Effector memory CD4-positive, alpha-beta T cell (primary cell): ENCODE measurements around the gene ZNF70.

Source experiments
- DNase-seq, 3 donors: peaks; one replicate each; pipeline ENCODE4 v3.0.0-alpha.2; 2020
- H3K27ac ChIP-seq: 2 replicates; pipeline ENCODE4 v1.7.0; 2013; ENCODE audit warnings: mild to moderate bottlenecking, low read length, moderate library complexity; ENCODE audit not compliant: insufficient read depth, poor library complexity, severe bottlenecking
- H3K27me3 ChIP-seq: replicated peaks from 2 replicates; pipeline ENCODE4 v1.7.0; 2013; ENCODE audit warnings: mild to moderate bottlenecking, low read length; ENCODE audit not compliant: insufficient read depth, control insufficient read depth, poor library complexity, severe bottlenecking
- H3K36me3 ChIP-seq: 2 replicates; pipeline ENCODE4 v1.7.0; 2013; ENCODE audit warnings: mild to moderate bottlenecking, low read length, moderate library complexity; ENCODE audit not compliant: control insufficient read depth, insufficient read depth
- H3K4me1 ChIP-seq: 2 replicates; pipeline ENCODE4 v1.7.0; 2013; ENCODE audit warnings: low read length, mild to moderate bottlenecking; ENCODE audit not compliant: control insufficient read depth, insufficient read depth, poor library complexity, severe bottlenecking
- H3K4me3 ChIP-seq: 2 replicates; pipeline ENCODE4 v1.7.0; 2013; ENCODE audit warnings: low read length, low read depth, mild to moderate bottlenecking; ENCODE audit not compliant: insufficient read depth, poor library complexity, severe bottlenecking
- H3K9me3 ChIP-seq: 2 replicates; pipeline ENCODE4 v1.7.0; 2013; ENCODE audit warnings: mild to moderate bottlenecking, low read length, moderate library complexity; ENCODE audit not compliant: control insufficient read depth

The ZNF70 gene

GRCh38 chr22:23720855-23721254 lies 30.1 kb downstream of the ZNF70 start:
- no peak for DNase-seq
- no peaks in the 10 kb centered on the region for H3K9me3 ChIP-seq
- H3K36me3 ChIP-seq, result no peaks in the 10 kb centered on the region
- no peak overlapping the region for H3K27ac ChIP-seq
- no peaks in the 10 kb centered on the region for H3K27me3 ChIP-seq
- no peak overlapping the region for H3K4me3 ChIP-seq
- H3K4me1 ChIP-seq, result peaks cover 10% of the 10 kb centered on the region

- Histone ChIP-seq H3K36me3 (peaks cover 11% of the 10 kb centered on the region), H3K27me3 (no peaks in the 10 kb centered on the region), H3K9me3 (no peaks in the 10 kb centered on the region), H3K4me3 (no peak overlapping the region), H3K4me1 (peaks cover 16% of the 10 kb centered on the region), H3K27ac (no peak overlapping the region)
- no peak for DNase-seq
Measured at GRCh38 chr22:23718371-23719165, 32.3 kb downstream of the ZNF70 start.

GRCh38 chr22:23716811-23717801 lies 33.8 kb downstream of the ZNF70 start:
- DNase-seq, result peak; percentile 62 to 74 (median 69)
- Histone ChIP-seq H3K36me3 (peaks cover 14% of the 10 kb centered on the region), H3K4me1 (peaks cover 16% of the 10 kb centered on the region), H3K27me3 (no peaks in the 10 kb centered on the region), H3K4me3 (peak overlapping the region; percentile 82), H3K27ac (peak overlapping the region; percentile 78), H3K9me3 (no peaks in the 10 kb centered on the region)

- Histone ChIP-seq H3K27me3 (no peaks in the 10 kb centered on the region), H3K4me1 (peaks cover 16% of the 10 kb centered on the region), H3K36me3 (peaks cover 22% of the 10 kb centered on the region), H3K9me3 (no peaks in the 10 kb centered on the region), H3K27ac (no peak overlapping the region), H3K4me3 (no peak overlapping the region)
- no peak for DNase-seq
Measured at GRCh38 chr22:23715806-23716375, 35.0 kb downstream of the ZNF70 start.

- no peaks in the 10 kb centered on the region for H3K27me3 ChIP-seq
- DNase-seq, result no peak
- H3K36me3 ChIP-seq, result peaks cover 24% of the 10 kb centered on the region
- H3K4me3 ChIP-seq, result no peak overlapping the region
- no peaks in the 10 kb centered on the region for H3K9me3 ChIP-seq
- no peak overlapping the region for H3K27ac ChIP-seq
- H3K4me1 ChIP-seq, result peaks cover 16% of the 10 kb centered on the region
Measured at GRCh38 chr22:23714596-23715578, 36.0 kb downstream of the ZNF70 start.

GRCh38 chr22:23713696-23714595 lies 37.0 kb downstream of the ZNF70 start:
- H3K27me3 ChIP-seq, result no peaks in the 10 kb centered on the region
- no peak overlapping the region for H3K27ac ChIP-seq
- no peak overlapping the region for H3K4me3 ChIP-seq
- peaks cover 16% of the 10 kb centered on the region for H3K4me1 ChIP-seq
- H3K9me3 ChIP-seq, result no peaks in the 10 kb centered on the region
- no peak for DNase-seq
- peaks cover 33% of the 10 kb centered on the region for H3K36me3 ChIP-seq

GRCh38 chr22:23712256-23712655 lies 38.7 kb downstream of the ZNF70 start:
- no peak overlapping the region for H3K4me3 ChIP-seq
- H3K27ac ChIP-seq, result no peak overlapping the region
- no peak for DNase-seq
- H3K36me3 ChIP-seq, result peaks cover 50% of the 10 kb centered on the region
- peaks cover 13% of the 10 kb centered on the region for H3K4me1 ChIP-seq
- no peaks in the 10 kb centered on the region for H3K27me3 ChIP-seq
- H3K9me3 ChIP-seq, result no peaks in the 10 kb centered on the region

- DNase-seq, result no peak
- no peaks in the 10 kb centered on the region for H3K9me3 ChIP-seq
- H3K27me3 ChIP-seq, result no peaks in the 10 kb centered on the region
- H3K4me1 ChIP-seq, result no peaks in the 10 kb centered on the region
- H3K27ac ChIP-seq, result no peak overlapping the region
- peaks cover 59% of the 10 kb centered on the region for H3K36me3 ChIP-seq
- H3K4me3 ChIP-seq, result no peak overlapping the region
Measured at GRCh38 chr22:23709107-23709506, 41.8 kb downstream of the ZNF70 start.
